Stimulated activated CD4-positive, alpha-beta T cell treated with anti-CD3 and anti-CD28 coated beads, Interleukin-12 subunit alpha, Interleukin-12 subunit beta, amount 100 ng/mL, for 24 hours (primary cell): ENCODE results near the gene KRTAP10-5.

Experiments used
- DNase-seq, 2 experiments: peaks; one replicate each; pipeline ENCODE4 v3.0.0-alpha.2; 2020; ENCODE audit warnings: low read depth in 2 of 2

KRTAP10-5 gene

DNA sequence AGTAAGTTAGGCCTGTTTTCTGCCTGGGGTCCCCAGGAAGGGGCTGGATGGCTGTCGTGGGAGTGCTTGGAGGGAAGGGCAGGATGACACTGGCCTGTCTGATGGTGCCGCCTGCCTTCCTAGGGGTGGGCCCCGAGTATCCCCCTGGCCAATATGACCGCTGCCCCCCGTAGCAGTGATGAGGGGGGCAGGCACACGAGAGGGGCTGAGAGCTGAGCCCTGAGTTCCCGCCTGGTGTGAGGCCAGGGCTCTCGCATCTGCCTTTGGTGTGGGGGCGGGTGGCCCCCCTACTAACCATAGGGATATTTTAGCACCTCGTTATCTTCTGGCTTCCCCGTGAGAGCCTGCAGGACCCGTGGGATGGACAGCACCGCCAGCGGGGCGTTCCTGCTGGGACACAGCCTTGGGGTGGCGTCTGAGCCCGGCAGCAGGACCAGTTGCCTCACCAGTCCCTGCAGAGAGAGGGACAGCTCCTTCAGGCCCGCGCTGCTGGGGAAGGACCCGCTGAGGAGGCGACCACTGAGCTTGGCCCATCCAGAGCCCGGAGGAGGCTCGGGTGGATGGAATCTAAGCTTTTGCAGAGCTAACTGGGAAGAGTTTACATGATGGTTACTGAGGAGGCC, 50.8 kb downstream of the KRTAP10-5 start:
- no peak for DNase-seq
